Vein endothelial cell (primary cell): ENCODE results near the gene P2RX6. TPM values are rescaled to one million over a fixed set of nuclear protein-coding genes. Genes with fewer than 3 reads are reported as not detected.

Source experiments
- small RNA-seq: library from RNA; depleted of rRNA; stranded (forward); fragments of <200 nt; gene quantifications from one replicate; pipeline ENCODE3, GENCODE V24; 2012
- total RNA-seq: library from RNA; depleted of rRNA; stranded (reverse); fragments of >200 nt; gene quantifications from 2 replicates; pipeline ENCODE4 v1.2.3, GENCODE V29; 2012

P2RX6 gene
- under 0.01 TPM in 2 replicates for total RNA-seq

DNA sequence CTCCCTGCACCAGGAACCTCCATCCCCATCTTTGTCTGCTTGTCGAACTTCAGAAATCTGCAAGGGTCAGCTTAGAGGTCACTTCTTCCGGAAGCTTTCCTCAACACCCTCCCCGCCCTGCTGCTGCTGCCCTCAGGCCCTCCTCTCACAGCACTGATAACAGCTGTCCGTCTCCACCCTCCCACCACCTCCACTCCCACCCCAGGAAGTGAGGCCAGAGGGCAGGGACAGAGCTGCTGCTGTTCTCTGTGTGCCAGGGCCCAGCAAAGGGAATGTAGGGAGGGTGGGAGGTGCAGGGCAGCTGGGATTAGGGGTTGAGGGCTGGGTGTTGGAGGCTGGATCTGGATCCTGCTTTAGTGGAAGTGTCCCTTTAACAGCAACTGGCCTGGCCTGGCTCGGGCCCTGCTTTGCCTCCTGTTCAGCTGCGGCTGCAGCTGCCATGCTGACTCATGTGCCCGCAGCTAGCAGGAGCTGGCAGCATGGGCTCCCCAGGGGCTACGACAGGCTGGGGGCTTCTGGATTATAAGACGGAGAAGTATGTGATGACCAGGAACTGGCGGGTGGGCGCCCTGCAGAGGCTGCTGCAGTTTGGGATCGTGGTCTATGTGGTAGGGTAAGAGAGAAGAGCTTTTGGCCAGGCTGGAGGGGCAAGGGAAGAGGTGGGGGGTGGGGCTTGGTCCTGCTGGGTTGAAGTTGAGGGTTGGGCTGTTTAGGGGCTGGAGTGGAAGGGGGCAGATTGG is at the start of gene P2RX6:
P2RX6 (plus strand) TSS at position 440 of the 740 bp plus-strand sequence; CDS start at position 450, 10 bp downstream.

DNA sequence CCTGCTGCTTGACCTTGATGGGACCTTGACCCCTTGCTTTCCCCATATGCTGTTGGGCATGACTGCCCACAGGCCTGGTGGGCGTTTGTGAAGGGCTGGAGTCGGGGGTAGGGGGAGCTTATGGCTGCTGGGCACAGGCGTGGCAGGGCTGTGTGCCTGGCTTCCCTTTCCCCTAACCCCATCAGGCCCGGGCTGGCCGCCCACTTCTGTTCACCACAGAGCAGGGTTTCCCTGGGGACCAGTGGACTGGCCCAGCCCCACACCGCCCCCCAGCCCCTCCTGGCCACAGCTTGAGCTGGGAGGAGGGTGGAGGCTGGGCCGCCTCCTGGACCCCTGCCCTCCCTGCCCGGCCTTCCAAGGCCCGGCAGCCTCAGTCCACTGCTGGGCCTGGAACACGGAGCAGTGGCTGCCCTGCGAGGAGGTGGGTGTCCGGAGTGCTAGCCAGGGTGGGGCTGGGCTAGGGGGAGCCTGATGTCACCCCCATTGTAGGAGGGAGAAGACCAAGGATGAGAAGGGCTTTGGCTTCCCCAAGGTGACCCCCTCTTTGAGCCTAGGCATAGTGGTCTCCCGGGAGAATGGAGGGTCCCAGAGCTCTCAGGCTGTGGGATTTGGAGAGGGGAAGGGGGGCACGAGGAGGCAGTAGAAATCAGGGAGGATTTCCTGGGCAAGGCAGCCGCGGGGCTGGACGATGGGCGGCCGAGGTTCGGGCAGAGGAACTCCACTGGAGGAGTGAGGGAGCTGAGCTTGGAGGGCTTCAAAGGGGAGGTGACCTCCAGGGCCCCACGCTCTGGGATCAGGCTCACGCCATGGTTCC is 47.9 kb upstream of the P2RX6 start, which contains the start of gene AIFM3:
AIFM3 (plus strand) TSS at position 373 of the 814 bp plus-strand sequence. CDS start 690 bp downstream, outside the sequence.

DNA sequence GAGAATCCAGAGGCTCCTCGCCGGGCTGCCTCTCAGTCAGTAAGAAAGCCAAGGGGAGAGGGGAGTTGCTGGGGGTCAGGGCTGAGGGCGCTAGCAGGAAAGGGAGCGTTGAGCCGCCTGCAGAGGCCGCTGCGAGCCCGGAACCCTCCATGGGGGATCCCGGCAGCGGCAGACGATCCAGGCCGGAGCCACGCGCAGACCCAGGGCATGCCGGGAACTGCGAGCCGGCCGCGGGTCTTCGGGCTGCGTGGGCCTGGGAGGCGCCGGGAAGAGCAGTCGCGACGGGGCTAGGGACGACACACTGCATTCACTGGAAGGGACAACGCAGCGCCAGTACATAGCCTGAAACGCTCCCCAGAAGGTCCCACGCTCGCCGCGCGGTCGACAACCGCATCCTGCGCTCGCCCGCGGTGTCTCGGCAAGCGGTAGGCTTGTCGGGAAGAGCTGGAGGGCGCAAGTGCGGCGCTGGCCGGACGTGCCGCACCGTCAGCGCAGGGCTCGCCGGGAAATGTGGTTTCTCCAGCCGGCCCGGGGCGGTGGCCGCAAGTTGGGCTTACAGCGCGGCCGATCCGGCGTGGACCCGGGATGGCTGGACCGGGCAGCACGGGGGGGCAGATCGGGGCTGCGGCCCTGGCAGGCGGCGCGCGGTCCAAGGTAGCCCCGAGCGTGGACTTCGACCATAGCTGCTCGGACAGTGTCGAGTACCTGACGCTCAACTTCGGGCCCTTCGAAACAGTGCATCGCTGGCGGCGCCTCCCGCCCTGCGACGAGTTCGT is 33.0 kb upstream of the P2RX6 start, which contains the start of gene LZTR1:
LZTR1 (plus strand) TSS at position 511 of the 776 bp plus-strand sequence; CDS start at position 586, 75 bp downstream.

DNA sequence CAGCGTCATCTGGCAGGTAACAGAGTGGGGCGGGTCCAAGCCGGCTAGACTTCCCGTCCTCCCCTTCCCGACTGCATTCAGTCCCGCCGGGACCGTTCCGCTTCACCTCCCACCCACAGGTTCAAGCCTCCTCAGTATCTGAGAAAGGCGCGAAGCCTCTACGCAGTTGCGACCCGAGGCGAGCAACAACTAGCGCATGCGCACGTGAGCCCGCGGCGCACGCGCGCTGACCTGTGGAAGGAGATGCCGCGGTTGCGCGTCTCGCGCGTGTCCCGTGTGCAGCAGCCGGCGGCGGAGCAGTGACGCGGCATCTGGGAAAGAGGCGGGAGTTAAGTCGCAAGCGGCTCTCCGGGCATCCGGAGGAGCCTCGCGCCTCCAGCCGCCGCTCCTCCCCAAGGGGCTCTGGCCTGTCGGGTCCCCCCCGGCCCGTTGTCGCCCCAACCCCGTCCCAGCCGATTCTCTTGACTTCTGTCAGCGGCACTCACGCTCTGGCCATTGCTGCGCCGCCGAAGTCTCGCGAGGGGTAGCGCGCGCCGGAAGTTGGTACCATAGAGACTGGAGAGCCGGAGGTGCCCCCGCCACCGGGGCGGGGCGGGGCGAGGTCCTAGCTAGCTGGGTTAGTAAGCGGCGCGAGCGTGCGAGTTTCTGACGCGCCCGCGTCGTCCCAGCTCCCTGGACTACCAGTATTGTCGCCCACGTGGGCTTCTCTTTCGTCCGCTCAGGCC is 13.2 kb upstream of the P2RX6 start, which contains the start of gene THAP7:
THAP7 (minus strand) TSS at position 518 of the 725 bp plus-strand sequence; CDS start at position 311, 207 bp downstream.

DNA sequence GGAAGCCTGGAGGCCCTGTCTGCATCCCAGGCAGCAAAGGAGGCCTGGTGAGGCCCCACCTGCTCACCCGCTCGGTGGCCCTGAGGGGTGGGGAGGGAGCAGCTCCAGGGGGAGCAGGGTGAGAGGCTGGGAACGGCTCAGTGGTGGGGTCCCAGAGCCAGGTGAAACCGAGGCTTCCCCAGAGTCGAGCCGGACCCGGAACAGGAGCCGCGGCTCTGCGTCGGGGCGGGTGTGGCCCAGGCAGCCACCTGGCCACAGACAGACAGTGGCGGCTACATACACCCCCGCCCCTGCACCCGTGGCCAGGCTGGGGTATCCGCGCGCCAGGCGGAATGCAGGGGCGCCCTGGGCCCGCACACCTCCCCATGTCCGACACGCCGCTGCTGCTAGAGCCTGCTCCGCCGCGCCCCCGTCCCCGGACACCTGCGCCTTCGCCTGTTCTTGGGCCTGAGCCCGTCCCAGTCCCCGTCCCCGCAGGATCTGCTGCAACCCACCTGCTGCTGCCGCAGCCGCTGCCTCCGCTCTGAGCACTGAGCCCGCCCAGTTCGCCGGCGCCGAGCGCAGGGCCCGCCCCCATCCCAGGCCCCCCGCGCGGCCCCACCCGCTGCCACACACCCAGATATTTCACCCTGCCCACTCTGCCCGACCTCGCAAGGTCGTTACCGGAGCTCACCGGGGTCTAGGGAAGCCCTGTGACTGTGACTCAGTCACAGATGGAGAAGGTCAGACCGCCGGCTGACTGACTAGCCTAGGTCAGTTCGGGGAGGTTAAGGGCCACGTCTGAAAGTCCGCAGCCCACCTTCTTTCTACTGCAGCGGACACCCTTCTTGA is 17.3 kb downstream of the P2RX6 start, which contains the start of gene SLC7A4:
SLC7A4 (minus strand) TSS at position 525 of the 831 bp plus-strand sequence. CDS start 749 bp downstream, outside the sequence.

DNA sequence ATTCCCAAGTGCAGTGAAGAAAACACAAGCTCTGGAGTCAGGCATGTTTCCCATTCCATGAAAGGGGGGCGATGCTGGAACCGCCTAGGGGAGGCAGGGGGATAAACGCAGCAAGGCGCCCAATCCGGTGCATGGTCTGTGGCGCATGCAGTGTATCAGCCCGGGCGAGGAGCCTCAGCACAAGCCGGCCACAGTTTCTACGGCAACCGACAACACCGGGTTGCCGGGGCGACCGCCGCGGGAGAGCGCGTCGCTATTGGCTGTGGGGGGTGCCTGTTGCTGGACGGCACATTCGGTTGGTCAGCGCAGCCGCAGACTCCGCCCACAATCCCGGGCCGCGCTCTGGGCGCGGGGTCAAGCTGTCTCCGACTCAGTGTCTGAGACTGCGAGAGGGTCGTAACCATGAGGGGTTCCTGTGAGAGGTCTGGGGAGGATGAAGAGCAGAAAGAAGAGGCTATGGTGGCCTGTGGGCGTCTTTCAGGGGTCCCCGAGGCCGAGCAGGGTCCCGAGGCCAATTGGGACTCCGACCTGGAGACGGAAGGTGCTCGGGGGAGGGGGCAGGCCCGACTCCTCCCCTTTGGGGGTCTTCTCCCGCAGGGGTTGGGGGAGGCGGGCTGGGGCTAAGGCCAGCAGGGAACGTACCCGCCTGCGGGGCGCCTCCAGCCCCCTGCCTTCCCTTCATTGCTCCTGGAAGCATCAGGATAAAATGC is 30.8 kb downstream of the P2RX6 start, which contains the start of gene LRRC74B:
LRRC74B (plus strand) TSS at position 362 of the 710 bp plus-strand sequence; CDS start at position 403, 41 bp downstream.

Small RNA genes lying within 50 kb of the gene (small RNA-seq; reads per million reads assigned to genes)
- not detected for gene MIR649

Other genes starting within 250 kb of the P2RX6 start
- gene SERPIND1, start 241.1 kb upstream of the P2RX6 start, total RNA-seq, result 0.38 TPM in 1 of 2 replicates, not detected in the other
- gene PI4KA, start 156.4 kb upstream of the P2RX6 start, total RNA-seq, result 37.8 and 44.4 TPM in 2 replicates
- gene SNAP29, start 156.2 kb upstream of the P2RX6 start, total RNA-seq, result 9.7 and 13.4 TPM in 2 replicates
- gene CRKL, start 97.8 kb upstream of the P2RX6 start, total RNA-seq, result 48.7 and 54.3 TPM in 2 replicates
- 0.10 and 0.33 TPM in 2 replicates for gene AIFM3, start 47.9 kb upstream of the P2RX6 start, total RNA-seq
- gene LZTR1, start 32.9 kb upstream of the P2RX6 start, total RNA-seq, result 46.8 and 62.4 TPM in 2 replicates
- gene THAP7, start 13.0 kb upstream of the P2RX6 start, total RNA-seq, result 22.0 and 25.8 TPM in 2 replicates
- under 0.01 TPM in 1 of 2 replicates, not detected in the other for gene SLC7A4, start 17.4 kb downstream of the P2RX6 start, total RNA-seq
- not detected in 2 replicates for gene LRRC74B, start 30.8 kb downstream of the P2RX6 start, total RNA-seq